ENCODE results near the gene OR2T1.
"Not testable (repeated sequence)": the region's sequence is repeated elsewhere in the genome, so short reads cannot be mapped to it uniquely, and the experiment has no call there.

Gene OR2T1

GRCh38 chr1:248436303-248436702, 33.5 kb downstream of the OR2T1 start:
- DNase-seq (ENCODE audit: low read depth), result not testable (repeated sequence)

GRCh38 chr1:248438668-248439067, 35.8 kb downstream of the OR2T1 start:
- not testable (repeated sequence) for DNase-seq (ENCODE audit: low read depth)

GRCh38 chr1:248439283-248439682, 36.4 kb downstream of the OR2T1 start:
- not testable (repeated sequence) for DNase-seq (ENCODE audit: low read depth)

- DNase-seq (ENCODE audit: low read depth), result not testable (repeated sequence)
These were observed 39.8 kb downstream of the OR2T1 start for GRCh38 chr1:248442500-248443277.

DNA sequence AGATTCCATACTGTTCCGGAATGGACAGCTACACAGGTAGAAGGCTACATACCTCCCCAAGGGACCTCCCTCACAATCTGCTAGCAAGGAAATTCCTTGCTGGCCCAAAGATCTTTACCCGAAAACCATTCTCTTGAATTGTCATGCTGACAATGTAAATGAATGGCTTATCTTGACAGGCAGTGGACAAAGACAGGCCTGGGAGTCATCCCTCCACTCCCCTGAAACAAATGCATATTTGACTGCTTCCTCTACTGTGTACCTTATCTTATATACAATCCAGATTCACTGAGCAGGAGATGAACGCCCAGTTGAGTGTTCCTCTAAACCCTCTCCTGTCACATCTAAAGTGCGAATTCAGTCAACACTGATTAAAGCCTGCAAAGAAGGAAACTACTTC, 41.8 kb downstream of the OR2T1 start:
- not testable (repeated sequence) for DNase-seq (ENCODE audit: low read depth)

DNA sequence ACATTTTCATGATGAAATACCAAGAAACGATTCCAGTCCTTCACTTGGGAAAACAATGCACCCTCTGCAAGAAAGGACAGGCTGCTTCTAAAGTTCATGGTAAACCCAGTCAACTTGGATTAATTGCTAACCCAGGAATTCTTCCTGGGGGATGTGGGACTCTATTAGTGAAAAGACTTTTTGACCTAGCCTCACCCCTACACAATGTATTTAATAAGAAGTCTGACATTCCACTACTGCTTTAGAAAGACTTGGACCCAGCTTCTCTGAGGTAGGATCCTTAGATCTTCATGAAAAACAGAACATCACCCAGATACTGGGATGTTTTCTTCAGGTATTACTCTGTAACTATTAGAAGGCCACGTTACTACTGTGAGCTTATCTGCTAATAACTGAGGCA, 42.6 kb downstream of the OR2T1 start, which contains the start of gene OR2T2:
TSS of gene OR2T2 (plus strand) at position 239 of the 400 bp plus-strand sequence. CDS start 7,161 bp downstream, outside the sequence.
- DNase-seq (ENCODE audit: low read depth), result not testable (repeated sequence)

GRCh38 chr1:248448409-248449074, 45.7 kb downstream of the OR2T1 start:
- not testable (repeated sequence) for DNase-seq (ENCODE audit: low read depth)

GRCh38 chr1:248449821-248450465, 47.1 kb downstream of the OR2T1 start:
- DNase-seq (ENCODE audit: low read depth), result not testable (repeated sequence)

DNA sequence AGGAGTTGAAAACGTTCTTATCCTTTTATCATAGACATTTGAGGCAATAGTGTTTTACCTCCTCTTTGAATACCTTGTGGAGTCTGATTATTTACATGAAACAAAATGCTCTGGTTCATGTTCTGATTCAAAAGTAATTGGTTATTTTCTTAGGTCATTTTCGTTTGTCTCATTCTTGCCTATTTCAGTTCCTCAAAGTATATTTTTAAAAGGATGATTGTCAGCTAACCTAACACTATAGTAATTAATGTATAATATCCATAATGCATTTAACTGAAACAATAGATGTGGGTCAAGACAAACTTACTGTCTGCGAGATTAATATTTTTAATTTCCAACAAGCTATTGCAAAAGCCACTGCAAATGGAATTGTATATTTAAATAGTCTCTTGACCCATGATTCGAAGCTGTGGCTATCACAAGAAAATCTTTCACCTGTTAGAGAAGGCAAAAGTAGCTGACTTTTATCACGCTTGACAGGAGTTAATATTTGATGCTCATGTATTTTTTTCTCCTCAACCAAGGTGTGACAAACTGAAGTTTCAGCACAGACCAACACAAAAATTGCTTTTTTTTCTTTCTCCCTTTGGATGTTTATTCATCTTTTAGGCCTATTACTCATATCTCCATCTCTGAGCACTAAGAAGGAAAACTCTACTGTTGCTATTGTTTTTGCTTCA, 47.8 kb downstream of the OR2T1 start:
- DNase-seq (ENCODE audit: low read depth), result not testable (repeated sequence)

DNA sequence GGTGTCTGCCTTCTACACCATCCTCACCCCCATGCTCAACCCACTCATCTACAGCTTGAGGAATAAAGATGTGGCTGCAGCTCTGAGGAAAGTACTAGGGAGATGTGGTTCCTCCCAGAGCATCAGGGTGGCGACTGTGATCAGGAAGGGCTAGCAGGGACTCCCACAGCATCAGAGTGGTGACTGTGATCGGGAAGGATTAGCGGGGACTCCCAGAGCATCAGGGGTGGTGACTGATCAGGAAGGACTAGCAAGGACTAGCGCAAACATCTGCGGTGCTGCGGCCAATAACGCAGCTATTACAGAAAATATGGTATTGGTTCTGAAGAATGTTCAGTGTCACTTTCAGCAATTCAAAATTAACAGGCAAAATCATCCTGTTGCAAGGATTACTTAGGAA, 50.8 kb downstream of the OR2T1 start:
- not testable (repeated sequence) for DNase-seq (ENCODE audit: low read depth)

- not testable (repeated sequence) for DNase-seq (ENCODE audit: low read depth)
These were observed 52.2 kb downstream of the OR2T1 start for GRCh38 chr1:248455045-248455444.

DNA sequence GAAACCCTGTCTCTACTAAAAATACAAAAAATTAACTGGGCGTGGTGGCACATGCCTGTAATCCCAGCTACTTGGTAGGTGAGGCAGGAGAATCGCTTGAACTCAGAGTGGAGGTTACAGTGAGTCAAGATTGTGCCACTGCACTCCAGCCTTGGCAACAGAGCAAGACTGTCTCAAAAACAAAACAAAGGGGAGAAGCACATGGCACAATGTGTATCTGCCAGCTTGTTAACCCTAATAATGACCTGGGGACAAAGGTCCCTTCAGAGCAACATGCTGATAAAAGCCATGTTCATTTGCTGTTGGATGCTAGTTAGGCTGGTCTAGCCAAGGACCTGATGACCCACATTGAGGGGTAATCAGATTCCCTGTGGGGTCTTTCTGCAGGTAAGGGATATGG, 53.8 kb downstream of the OR2T1 start:
- DNase-seq (ENCODE audit: low read depth), result not testable (repeated sequence)

All from activated gamma-delta T cell treated with anti-CD3 and anti-CD28 coated beads, Interleukin-2, amount 50 U/mL, for 16 hours (primary cell).